H9 (cell line): ENCODE data around the gene CCDC7. TPM values are rescaled to one million over a fixed set of nuclear protein-coding genes. Genes with fewer than 3 reads are reported as not detected.
"Not testable (repeated sequence)": the region's sequence is repeated elsewhere in the genome, so short reads cannot be mapped to it uniquely, and the experiment has no call there.

ENCODE experiments used
- DNase-seq: peaks from one replicate; pipeline ENCODE4 v3.0.0-alpha.2; 2017
- H2AFZ ChIP-seq: one replicate; pipeline ENCODE4 v1.6.1; 2013; ENCODE audit warnings: mild to moderate bottlenecking, low read length, control low read depth, moderate library complexity
- H2AK5ac ChIP-seq: 2 replicates; pipeline ENCODE4 v1.6.1; 2013; ENCODE audit warnings: low read length, control low read depth, mixed read lengths; ENCODE audit not compliant: insufficient read length
- H2BK120ac ChIP-seq: one replicate; pipeline ENCODE4 v1.6.1; 2013; ENCODE audit warnings: low read depth, mild to moderate bottlenecking, low read length, control low read depth, inconsistent platforms; ENCODE audit not compliant: poor library complexity, severe bottlenecking
- H2BK12ac ChIP-seq: 2 replicates; pipeline ENCODE4 v1.6.1; 2013; ENCODE audit warnings: low read length, control low read depth, mixed read lengths, low read depth; ENCODE audit not compliant: insufficient read length
- H2BK15ac ChIP-seq: 2 replicates; pipeline ENCODE4 v1.6.1; 2013; ENCODE audit warnings: low read depth, low read length, control low read depth
- H2BK20ac ChIP-seq: one replicate; pipeline ENCODE4 v1.6.1; 2013; ENCODE audit warnings: low read depth, mild to moderate bottlenecking, low read length, control low read depth, inconsistent platforms; ENCODE audit not compliant: poor library complexity, severe bottlenecking
- H2BK5ac ChIP-seq: 2 replicates; pipeline ENCODE4 v1.6.1; 2013; ENCODE audit warnings: low read length, control low read depth, mixed read lengths; ENCODE audit not compliant: insufficient read length
- H3K14ac ChIP-seq: 2 replicates; pipeline ENCODE4 v1.6.1; 2013; ENCODE audit warnings: low read length, control low read depth; ENCODE audit not compliant: insufficient read depth
- H3K18ac ChIP-seq: 2 replicates; pipeline ENCODE4 v1.6.1; 2013; ENCODE audit warnings: low read depth, mild to moderate bottlenecking, mixed read lengths, low read length, control low read depth; ENCODE audit not compliant: insufficient read length
- H3K23ac ChIP-seq: 2 replicates; pipeline ENCODE4 v1.6.1; 2013; ENCODE audit warnings: low read length, control low read depth, mixed read lengths, low read depth; ENCODE audit not compliant: insufficient read length
- H3K23me2 ChIP-seq: 2 replicates; pipeline ENCODE4 v1.6.1; 2013; ENCODE audit warnings: low read depth, mild to moderate bottlenecking, mixed read lengths, low read length, control low read depth; ENCODE audit not compliant: insufficient read length, poor library complexity, severe bottlenecking
- H3K27ac ChIP-seq: 2 replicates; pipeline ENCODE4 v1.5.1; 2013; ENCODE audit warnings: low read length, control low read depth, mixed read lengths, low read depth; ENCODE audit not compliant: insufficient read length
- H3K27me3 ChIP-seq: 2 replicates; pipeline ENCODE4 v1.6.1; 2013; ENCODE audit warnings: low read length, control low read depth, inconsistent platforms; ENCODE audit not compliant: insufficient read depth
- H3K4ac ChIP-seq: 2 replicates; pipeline ENCODE4 v1.6.1; 2013; ENCODE audit warnings: low read depth, mild to moderate bottlenecking, control low read depth, inconsistent platforms, low read length, moderate library complexity
- H3K4me1 ChIP-seq: 2 replicates; pipeline ENCODE4 v1.6.1; 2013; ENCODE audit warnings: low read length, control low read depth, inconsistent platforms; ENCODE audit not compliant: insufficient read depth
- H3K4me2 ChIP-seq: 2 replicates; pipeline ENCODE4 v1.6.1; 2013; ENCODE audit warnings: low read length, control low read depth, mixed read lengths; ENCODE audit not compliant: insufficient read length, insufficient read depth
- H3K56ac ChIP-seq: 2 replicates; pipeline ENCODE4 v1.6.1; 2013; ENCODE audit warnings: low read depth, mild to moderate bottlenecking, mixed read lengths, low read length, control low read depth; ENCODE audit not compliant: insufficient read length
- H3K79me1 ChIP-seq: 2 replicates; pipeline ENCODE4 v1.6.1; 2013; ENCODE audit warnings: low read depth, mild to moderate bottlenecking, moderate library complexity, low read length, control low read depth, inconsistent platforms; ENCODE audit not compliant: insufficient read depth, poor library complexity, severe bottlenecking
- H3K79me2 ChIP-seq: 2 replicates; pipeline ENCODE4 v1.6.1; 2013; ENCODE audit warnings: low read length, control low read depth, inconsistent platforms; ENCODE audit not compliant: insufficient read depth
- H3K9ac ChIP-seq: 2 replicates; pipeline ENCODE4 v1.6.1; 2013; ENCODE audit warnings: low read length, control low read depth, mixed read lengths; ENCODE audit not compliant: insufficient read length; ENCODE audit errors: extremely low read depth
- H3K9me3 ChIP-seq: one replicate; pipeline ENCODE4 v1.6.1; 2013; ENCODE audit warnings: low read depth, low read length, inconsistent platforms; ENCODE audit not compliant: control insufficient read depth
- H3T11ph ChIP-seq: one replicate; pipeline ENCODE4 v1.6.1; 2013; ENCODE audit warnings: mild to moderate bottlenecking, low read length, control low read depth, inconsistent platforms
- H4K20me1 ChIP-seq: one replicate; pipeline ENCODE4 v1.6.1; 2013; ENCODE audit not compliant: control insufficient read depth, insufficient read length, insufficient read depth
- H4K5ac ChIP-seq: 2 replicates; pipeline ENCODE4 v1.6.1; 2013; ENCODE audit warnings: low read depth, mild to moderate bottlenecking, mixed read lengths, low read length, control low read depth; ENCODE audit not compliant: insufficient read length
- H4K8ac ChIP-seq: replicated peaks from 2 replicates; pipeline ENCODE4 v1.6.1; 2013; ENCODE audit warnings: low read length, control low read depth, mixed read lengths, low read depth; ENCODE audit not compliant: insufficient read length
- H4K91ac ChIP-seq: 2 replicates; pipeline ENCODE4 v1.6.1; 2013; ENCODE audit warnings: low read depth, mild to moderate bottlenecking, moderate library complexity, mixed read lengths, low read length, control low read depth; ENCODE audit not compliant: insufficient read length
- H3K27ac Mint-ChIP-seq, 3 experiments: 2 replicates in 2 of 3; 3 replicates in 1 of 3; pipeline ENCODE4 v1.8.0; 2020 to 2021; ENCODE audit warnings: mixed read lengths in 3 of 3, mild to moderate bottlenecking in 1 of 3, moderate library complexity in 1 of 3
- H3K27me3 Mint-ChIP-seq: 2 replicates; pipeline ENCODE4 v1.8.0; 2021; ENCODE audit warnings: low read depth, mild to moderate bottlenecking, moderate library complexity, mixed read lengths
- H3K36me3 Mint-ChIP-seq, 3 experiments: 2 replicates in 2 of 3; 3 replicates in 1 of 3; pipeline ENCODE4 v1.8.0; 2020 to 2021; ENCODE audit warnings: low read depth in 3 of 3, mixed read lengths in 3 of 3; ENCODE audit not compliant: insufficient read depth in 1 of 3
- H3K4me1 Mint-ChIP-seq, 2 experiments: 2 replicates each; pipeline ENCODE4 v1.8.0; 2020; ENCODE audit warnings: mixed read lengths in 2 of 2
- H3K4me3 Mint-ChIP-seq, 2 experiments: 2 replicates in 1 of 2; 3 replicates in 1 of 2; pipeline ENCODE4 v1.8.0; 2020 to 2021; ENCODE audit warnings: mild to moderate bottlenecking in 2 of 2, mixed read lengths in 2 of 2, moderate library complexity in 1 of 2
- H3K9me3 Mint-ChIP-seq, 2 experiments: 2 replicates in 1 of 2; 3 replicates in 1 of 2; pipeline ENCODE4 v1.8.0; 2020; ENCODE audit warnings: mild to moderate bottlenecking in 2 of 2, mixed read lengths in 2 of 2, moderate library complexity in 1 of 2
- CTCF ChIP-seq: fragments of 200-600 bp; sonication (generic); conservative IDR thresholded peaks from 3 replicates; pipeline ENCODE4 v1.8.0; 2021; ENCODE audit warnings: antibody characterized with exemption, mild to moderate bottlenecking
- WGBS: extraction: QIAGEN DNeasy Blood & Tissue Kit; methylation state at CpG from one replicate; pipeline ENCODE4 v1.1.7; 2013; ENCODE audit warnings: missing lambda C conversion rate, low lambda C conversion rate, mixed read lengths; ENCODE audit not compliant: insufficient read length; ENCODE audit errors: extremely low coverage; 5-methylcytosine and 5-hydroxymethylcytosine counted together
- total RNA-seq: library from RNA; stranded (reverse); gene quantifications from 2 replicates; pipeline ENCODE4 v1.2.1, GENCODE V29; 2021

Gene CCDC7
- total RNA-seq, 1 experiment from 2014 or later = 1.6 TPM

- Histone ChIP-seq H4K5ac (no peak overlapping the region), H3K79me2 (no peaks in the 10 kb centered on the region), H2AK5ac (no peak overlapping the region), H4K91ac (no peak overlapping the region), H4K8ac (no peak overlapping the region), H2AFZ (no peak overlapping the region), H2BK12ac (no peak overlapping the region), H2BK5ac (no peak overlapping the region), H3K4ac (no peak overlapping the region), H3K4me2 (no peak overlapping the region), H3K18ac (no peak overlapping the region), H3K9me3 (no peaks in the 10 kb centered on the region), H2BK120ac (no peak overlapping the region), H3K56ac (no peak overlapping the region), H3K23ac (no peak overlapping the region), H3K27me3 (no peaks in the 10 kb centered on the region), H3K23me2 (no peaks in the 10 kb centered on the region), H3K27ac (no peak overlapping the region), H2BK15ac (no peak overlapping the region), H3K79me1 (no peaks in the 10 kb centered on the region), H3K9ac (no peak overlapping the region), H3K14ac (no peak overlapping the region), H3K4me1 (no peaks in the 10 kb centered on the region), H3T11ph (no peak overlapping the region), H2BK20ac (no peak overlapping the region), H4K20me1 (no peaks in the 10 kb centered on the region)
- no CpG with 5 or more reads among the region's 3 CpGs for WGBS
- no peak overlapping the region for H3K4me3 Mint-ChIP-seq
- no peak for DNase-seq
- peaks cover 7 to 20% (median 9%) of the 10 kb centered on the region in 3 experiments for H3K36me3 Mint-ChIP-seq
- no peak overlapping the region for H3K27ac Mint-ChIP-seq
- no peak for TF ChIP-seq CTCF
- no peaks in the 10 kb centered on the region for H3K4me1 Mint-ChIP-seq
- peaks cover 2% of the 10 kb centered on the region; the same call in 1 of the 2 replicates for H3K27me3 Mint-ChIP-seq
- H3K9me3 Mint-ChIP-seq = peaks cover 21% of the 10 kb centered on the region in 2 experiments
These were observed 110.9 kb downstream of the CCDC7 start for GRCh38 chr10:32556783-32557395.

- H3K27ac ChIP-seq = not testable (repeated sequence)
These were observed 116.8 kb downstream of the CCDC7 start for GRCh38 chr10:32562695-32563094.

More at GRCh38 chr10:32562695-32563094, 116.8 kb downstream of the CCDC7 start:
- not testable (repeated sequence) for H3K79me2 ChIP-seq, H2BK12ac ChIP-seq, H3K27ac Mint-ChIP-seq, H3K23me2 ChIP-seq, H3K4me1 Mint-ChIP-seq, H3K4ac ChIP-seq, H3K4me1 ChIP-seq, H3K4me3 Mint-ChIP-seq, H2AFZ ChIP-seq, H3K27me3 ChIP-seq, H3K9me3 ChIP-seq, H3K23ac ChIP-seq, H4K8ac ChIP-seq, H3K4me2 ChIP-seq, H3K9ac ChIP-seq, H3T11ph ChIP-seq, H3K18ac ChIP-seq, H3K79me1 ChIP-seq, H2BK5ac ChIP-seq, H3K27me3 Mint-ChIP-seq, H2AK5ac ChIP-seq, H2BK20ac ChIP-seq, H4K91ac ChIP-seq, H4K20me1 ChIP-seq, H3K56ac ChIP-seq, H3K14ac ChIP-seq, DNase-seq, H2BK15ac ChIP-seq, H4K5ac ChIP-seq, H2BK120ac ChIP-seq
- H3K36me3 Mint-ChIP-seq = peaks cover 6 to 20% (median 9%) of the 10 kb centered on the region in 3 experiments; a peak in 6 of 7 replicates
- peaks cover 16 to 20% of the 10 kb centered on the region in 2 experiments for H3K9me3 Mint-ChIP-seq
